ENCODE data around the gene TRPM7. TPM values are rescaled to one million over a fixed set of nuclear protein-coding genes. Genes with fewer than 3 reads are reported as not detected.
"Not testable (repeated sequence)": the region's sequence is repeated elsewhere in the genome, so short reads cannot be mapped to it uniquely, and the experiment has no call there.

TRPM7 gene
- polyA plus RNA-seq, 2 donors: 4.9 to 6.1 TPM

DNA sequence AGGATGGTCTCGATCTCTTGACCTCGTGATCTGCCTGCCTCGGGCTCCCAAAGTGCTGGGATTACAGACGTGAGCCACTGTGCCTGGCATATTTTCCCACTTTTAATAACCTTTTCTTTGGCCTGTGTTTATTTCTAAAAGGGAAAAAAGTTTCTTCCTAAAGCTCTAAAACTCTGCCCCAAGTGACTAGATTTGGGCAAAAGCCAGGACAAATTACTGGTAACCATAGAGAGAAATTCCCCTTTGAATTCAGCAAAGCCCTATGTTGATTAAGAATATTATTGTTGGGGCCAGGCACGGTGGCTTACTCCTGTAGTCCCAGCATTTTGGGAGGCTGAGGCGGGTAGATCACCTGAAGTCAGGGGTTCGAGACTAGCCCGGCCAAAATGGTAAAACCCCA is 11.5 kb upstream of the TRPM7 start:
- 50 to 59% methylated on average over 8 of the region's 8 CpGs for WGBS, 2 donors
- no peak overlapping the region for H3K4me3 ChIP-seq (ENCODE audit: low read depth in 1 of 2, low read length in 2 of 2)
- H3K27ac ChIP-seq (ENCODE audit: low read depth in 2 of 2, low read length in 1 of 2): no peak overlapping the region
- no peaks in the 10 kb centered on the region for H3K9me3 ChIP-seq (ENCODE audit: control insufficient read depth in 2 of 2, insufficient read depth in 1 of 2, low read depth in 1 of 2, low read length in 1 of 2)
- H3K4me1 ChIP-seq (ENCODE audit: control insufficient read depth in 2 of 2, insufficient read depth in 2 of 2, low read length in 1 of 2): no peaks in the 10 kb centered on the region
- H3K27me3 ChIP-seq (ENCODE audit: control insufficient read depth in 1 of 2, insufficient read depth in 2 of 2, low read length in 2 of 2): no peaks in the 10 kb centered on the region
- no peaks in the 10 kb centered on the region for H3K36me3 ChIP-seq (ENCODE audit: control insufficient read depth in 2 of 2, insufficient read depth in 2 of 2, low read length in 1 of 2)

DNA sequence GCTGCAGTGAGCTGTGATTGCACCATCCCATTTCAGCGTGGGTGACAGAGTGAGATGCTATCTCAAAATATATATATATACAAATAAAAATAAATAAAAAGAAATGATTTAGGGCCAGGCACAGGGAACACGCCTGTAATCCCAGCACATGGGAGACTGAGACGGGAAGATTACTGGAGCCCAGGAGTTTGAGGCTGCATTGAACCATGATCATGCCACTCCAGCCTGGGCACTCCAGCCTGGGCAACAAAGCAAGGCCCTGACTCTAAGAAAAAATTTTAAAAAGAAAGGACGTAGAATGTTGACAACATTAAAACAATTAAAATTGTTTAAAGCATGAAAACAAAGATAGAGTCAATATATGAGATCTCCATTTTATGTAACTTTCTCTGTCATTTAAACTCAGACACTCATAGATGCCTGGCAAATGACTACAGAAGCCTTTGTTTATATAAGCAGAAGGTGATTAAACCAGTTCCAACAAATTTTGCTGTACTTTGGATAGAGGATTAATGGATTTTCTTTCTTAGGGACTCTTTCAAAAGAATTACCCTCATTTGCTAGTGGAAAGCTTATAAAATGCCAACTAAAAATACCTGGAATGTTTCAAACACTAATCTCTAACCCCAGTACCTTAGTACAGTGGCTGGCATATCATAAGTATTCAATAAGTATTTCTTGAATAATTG is 10.7 kb upstream of the TRPM7 start:
- Histone ChIP-seq H3K4me3 (ENCODE audit: low read depth in 1 of 2, low read length in 2 of 2) (no peak overlapping the region), H3K9me3 (ENCODE audit: control insufficient read depth in 2 of 2, insufficient read depth in 1 of 2, low read depth in 1 of 2, low read length in 1 of 2) (no peaks in the 10 kb centered on the region), H3K4me1 (ENCODE audit: control insufficient read depth in 2 of 2, insufficient read depth in 2 of 2, low read length in 1 of 2) (no peaks in the 10 kb centered on the region), H3K36me3 (ENCODE audit: control insufficient read depth in 2 of 2, insufficient read depth in 2 of 2, low read length in 1 of 2) (no peaks in the 10 kb centered on the region), H3K27me3 (ENCODE audit: control insufficient read depth in 1 of 2, insufficient read depth in 2 of 2, low read length in 2 of 2) (no peaks in the 10 kb centered on the region), H3K27ac (ENCODE audit: low read depth in 2 of 2, low read length in 1 of 2) (no peak overlapping the region)
- WGBS, 2 donors: 54 to 70% methylated on average over 4 of the region's 4 CpGs

DNA sequence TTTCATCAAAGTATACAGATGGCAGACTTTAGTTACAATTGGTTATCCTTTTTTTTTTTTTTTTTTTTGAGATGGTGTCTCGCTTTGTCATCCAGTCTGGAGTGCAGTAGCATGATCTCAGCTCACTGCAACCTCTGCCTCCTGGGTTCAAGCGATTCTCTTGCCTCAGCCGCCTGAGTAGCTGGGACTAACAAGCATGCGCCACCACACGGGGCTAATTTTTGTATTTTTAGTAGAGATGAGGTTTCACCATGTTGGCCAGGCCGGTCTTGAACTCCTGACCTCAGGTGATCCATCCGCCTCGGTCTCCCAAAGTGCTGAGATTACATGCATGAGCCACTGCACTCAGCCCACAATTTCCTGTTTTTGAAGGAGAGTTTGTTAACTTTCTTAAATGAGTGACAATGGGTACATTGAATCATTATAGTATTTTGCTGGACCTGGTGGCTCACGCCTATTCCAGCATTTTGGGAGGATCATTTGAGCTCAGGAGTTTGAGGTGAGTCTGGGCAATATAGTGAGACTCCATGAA is 8.1 kb upstream of the TRPM7 start:
- H3K27me3 ChIP-seq (ENCODE audit: control insufficient read depth in 1 of 2, insufficient read depth in 2 of 2, low read length in 2 of 2); H3K27ac ChIP-seq (ENCODE audit: low read depth in 2 of 2, low read length in 1 of 2); H3K4me1 ChIP-seq (ENCODE audit: control insufficient read depth in 2 of 2, insufficient read depth in 2 of 2, low read length in 1 of 2); H3K4me3 ChIP-seq (ENCODE audit: low read depth in 1 of 2, low read length in 2 of 2); H3K36me3 ChIP-seq (ENCODE audit: control insufficient read depth in 2 of 2, insufficient read depth in 2 of 2, low read length in 1 of 2); H3K9me3 ChIP-seq (ENCODE audit: control insufficient read depth in 2 of 2, insufficient read depth in 1 of 2, low read depth in 1 of 2, low read length in 1 of 2): not testable (repeated sequence)
- WGBS, 2 donors: 91% methylated on average over 9 of the region's 9 CpGs

DNA sequence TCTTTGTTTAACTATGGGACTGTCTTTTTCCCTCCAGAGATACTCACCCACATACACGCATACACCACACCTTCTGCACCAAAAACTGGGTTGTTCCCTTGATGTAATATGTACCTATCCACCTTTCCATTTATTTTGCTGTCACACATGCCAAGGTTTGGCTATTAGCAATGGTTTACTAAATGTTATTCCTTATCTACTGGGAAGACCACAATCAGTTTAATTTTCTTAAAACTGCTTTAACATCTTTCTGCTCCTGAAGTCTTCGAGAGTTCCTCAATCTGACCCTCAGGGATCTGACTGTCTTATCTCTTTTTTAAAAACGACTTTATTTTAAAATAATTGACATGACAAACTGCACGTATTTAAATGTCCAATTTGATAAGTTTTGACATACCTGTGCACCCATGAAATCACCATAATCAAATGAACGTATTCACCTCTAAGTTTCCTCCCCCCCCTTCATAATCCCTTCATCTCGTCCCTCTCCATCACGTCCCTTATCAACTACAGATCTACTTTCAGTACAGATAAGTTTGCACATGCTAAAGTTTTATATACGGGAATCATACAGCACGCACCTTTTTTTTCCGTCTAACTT is 805 bp upstream of the TRPM7 start:
- Histone ChIP-seq H3K36me3 (ENCODE audit: control insufficient read depth in 2 of 2, insufficient read depth in 2 of 2, low read length in 1 of 2) (no peaks in the 10 kb centered on the region), H3K4me1 (ENCODE audit: control insufficient read depth in 2 of 2, insufficient read depth in 2 of 2, low read length in 1 of 2) (no peaks in the 10 kb centered on the region), H3K4me3 (ENCODE audit: low read depth in 1 of 2, low read length in 2 of 2) (peak overlapping the region; percentile 70 to 73), H3K27me3 (ENCODE audit: control insufficient read depth in 1 of 2, insufficient read depth in 2 of 2, low read length in 2 of 2) (no peaks in the 10 kb centered on the region), H3K27ac (ENCODE audit: low read depth in 2 of 2, low read length in 1 of 2) (peak overlapping the region; percentile 87 to 97), H3K9me3 (ENCODE audit: control insufficient read depth in 2 of 2, insufficient read depth in 1 of 2, low read depth in 1 of 2, low read length in 1 of 2) (no peaks in the 10 kb centered on the region)
- WGBS, 2 donors: 43% methylated on average over 10 of the region's 10 CpGs

DNA sequence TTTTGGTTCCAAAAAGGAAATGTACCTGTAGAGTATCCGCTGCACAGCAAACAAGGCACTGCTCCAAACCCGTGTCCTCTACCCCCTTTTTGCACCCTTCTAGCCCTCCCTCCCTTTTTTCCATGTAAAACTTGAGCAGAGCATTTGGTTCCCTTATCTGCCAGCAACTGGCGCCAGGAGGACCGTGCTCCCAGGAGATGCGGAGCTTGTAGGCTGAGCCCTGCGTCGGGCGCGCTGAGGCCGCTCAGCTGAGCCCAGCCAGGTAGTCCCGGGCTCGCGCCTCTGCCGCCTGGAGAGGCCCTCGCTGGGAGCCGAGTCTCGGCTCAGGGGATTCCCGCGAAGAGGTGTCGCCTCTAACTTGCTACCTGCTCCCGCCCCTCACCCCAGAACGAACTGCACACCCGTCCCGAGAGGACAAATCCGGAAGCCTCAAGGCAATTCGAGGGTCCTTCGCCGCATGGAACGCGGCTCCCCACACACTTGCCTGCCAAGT is 575 bp downstream of the TRPM7 start:
- no peaks in the 10 kb centered on the region for H3K4me1 ChIP-seq (ENCODE audit: control insufficient read depth in 2 of 2, insufficient read depth in 2 of 2, low read length in 1 of 2)
- WGBS, 2 donors: 0 to 1% methylated on average over 30 of the region's 30 CpGs
- H3K36me3 ChIP-seq (ENCODE audit: control insufficient read depth in 2 of 2, insufficient read depth in 2 of 2, low read length in 1 of 2): no peaks in the 10 kb centered on the region
- no peaks in the 10 kb centered on the region for H3K9me3 ChIP-seq (ENCODE audit: control insufficient read depth in 2 of 2, insufficient read depth in 1 of 2, low read depth in 1 of 2, low read length in 1 of 2)
- peak overlapping the region; percentile 87 to 97 for H3K27ac ChIP-seq (ENCODE audit: low read depth in 2 of 2, low read length in 1 of 2)
- peak overlapping the region; percentile 70 to 73 for H3K4me3 ChIP-seq (ENCODE audit: low read depth in 1 of 2, low read length in 2 of 2)
- H3K27me3 ChIP-seq (ENCODE audit: control insufficient read depth in 1 of 2, insufficient read depth in 2 of 2, low read length in 2 of 2): no peaks in the 10 kb centered on the region

DNA sequence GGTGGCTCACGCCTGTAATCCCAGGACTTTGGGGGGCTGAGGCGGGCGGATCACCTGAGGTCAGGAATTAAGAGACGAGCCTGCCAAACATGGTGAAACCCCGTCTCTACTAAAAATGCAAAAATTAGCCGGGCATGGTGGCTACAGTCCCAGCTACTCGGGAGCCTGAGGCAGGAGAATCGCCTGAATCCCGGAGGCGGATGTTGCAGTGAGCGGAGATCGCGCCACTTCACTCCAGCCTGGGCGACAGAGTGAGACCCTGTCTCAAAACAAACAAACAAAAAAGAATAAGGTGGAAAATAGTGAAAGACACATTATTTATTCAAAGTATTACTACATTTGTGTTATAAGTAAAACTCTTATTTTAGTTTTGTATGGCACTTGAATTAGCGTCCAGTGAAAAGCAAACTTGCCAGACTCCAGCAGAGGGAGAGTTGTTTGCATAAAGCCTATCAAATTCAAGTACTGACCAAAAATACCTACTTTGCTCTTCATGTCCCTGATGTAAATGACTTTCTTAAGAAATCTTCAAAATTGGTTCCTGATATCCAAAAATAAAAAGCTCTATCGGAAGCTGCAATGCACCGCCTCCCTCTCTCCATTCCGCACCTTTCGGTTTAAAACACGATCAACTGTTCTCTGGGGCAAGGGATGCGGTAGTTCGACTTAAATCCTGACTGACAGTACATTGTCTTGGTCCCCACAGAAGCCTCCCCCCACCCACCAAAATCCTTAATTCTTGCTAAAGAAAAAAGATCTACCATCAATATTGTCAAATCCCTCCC is 1.2 kb downstream of the TRPM7 start:
- 35 to 42% methylated on average over 22 of the region's 22 CpGs for whole genome bisulfite sequencing, 2 donors
- H3K27me3 ChIP-seq (ENCODE audit: control insufficient read depth in 1 of 2, insufficient read depth in 2 of 2, low read length in 2 of 2): no peaks in the 10 kb centered on the region
- no peaks in the 10 kb centered on the region for H3K36me3 ChIP-seq (ENCODE audit: control insufficient read depth in 2 of 2, insufficient read depth in 2 of 2, low read length in 1 of 2)
- no peaks in the 10 kb centered on the region for H3K9me3 ChIP-seq (ENCODE audit: control insufficient read depth in 2 of 2, insufficient read depth in 1 of 2, low read depth in 1 of 2, low read length in 1 of 2)
- peak overlapping the region; percentile 87 to 97 for H3K27ac ChIP-seq (ENCODE audit: low read depth in 2 of 2, low read length in 1 of 2)
- peak overlapping the region; percentile 70 to 73 for H3K4me3 ChIP-seq (ENCODE audit: low read depth in 1 of 2, low read length in 2 of 2)
- H3K4me1 ChIP-seq (ENCODE audit: control insufficient read depth in 2 of 2, insufficient read depth in 2 of 2, low read length in 1 of 2): no peaks in the 10 kb centered on the region

DNA sequence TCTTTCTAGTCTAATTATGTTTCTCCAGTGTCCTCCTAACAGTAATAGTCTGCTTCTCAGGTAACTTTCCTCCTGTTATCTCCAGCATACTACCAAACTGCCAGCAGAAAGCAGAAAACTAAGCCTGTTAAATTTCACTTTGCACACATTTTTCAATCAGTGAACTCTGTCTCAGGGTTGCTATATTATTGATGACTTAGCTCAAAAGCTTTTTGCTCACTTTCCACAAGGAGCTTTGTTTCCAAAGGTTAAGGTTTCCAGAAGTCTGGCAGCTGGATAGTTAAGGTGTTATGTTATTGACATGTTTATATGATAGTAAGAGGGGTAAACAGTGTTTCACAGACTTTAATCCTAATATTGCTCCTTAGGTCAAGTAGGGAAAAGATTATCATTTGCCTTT is 5.1 kb downstream of the TRPM7 start:
- no peaks in the 10 kb centered on the region for H3K4me1 ChIP-seq (ENCODE audit: control insufficient read depth in 2 of 2, insufficient read depth in 2 of 2, low read length in 1 of 2)
- H3K4me3 ChIP-seq (ENCODE audit: low read depth in 1 of 2, low read length in 2 of 2): no peak overlapping the region
- no peak overlapping the region for H3K27ac ChIP-seq (ENCODE audit: low read depth in 2 of 2, low read length in 1 of 2)
- no peaks in the 10 kb centered on the region for H3K36me3 ChIP-seq (ENCODE audit: control insufficient read depth in 2 of 2, insufficient read depth in 2 of 2, low read length in 1 of 2)
- H3K27me3 ChIP-seq (ENCODE audit: control insufficient read depth in 1 of 2, insufficient read depth in 2 of 2, low read length in 2 of 2): no peaks in the 10 kb centered on the region
- H3K9me3 ChIP-seq (ENCODE audit: control insufficient read depth in 2 of 2, insufficient read depth in 1 of 2, low read depth in 1 of 2, low read length in 1 of 2): no peaks in the 10 kb centered on the region

DNA sequence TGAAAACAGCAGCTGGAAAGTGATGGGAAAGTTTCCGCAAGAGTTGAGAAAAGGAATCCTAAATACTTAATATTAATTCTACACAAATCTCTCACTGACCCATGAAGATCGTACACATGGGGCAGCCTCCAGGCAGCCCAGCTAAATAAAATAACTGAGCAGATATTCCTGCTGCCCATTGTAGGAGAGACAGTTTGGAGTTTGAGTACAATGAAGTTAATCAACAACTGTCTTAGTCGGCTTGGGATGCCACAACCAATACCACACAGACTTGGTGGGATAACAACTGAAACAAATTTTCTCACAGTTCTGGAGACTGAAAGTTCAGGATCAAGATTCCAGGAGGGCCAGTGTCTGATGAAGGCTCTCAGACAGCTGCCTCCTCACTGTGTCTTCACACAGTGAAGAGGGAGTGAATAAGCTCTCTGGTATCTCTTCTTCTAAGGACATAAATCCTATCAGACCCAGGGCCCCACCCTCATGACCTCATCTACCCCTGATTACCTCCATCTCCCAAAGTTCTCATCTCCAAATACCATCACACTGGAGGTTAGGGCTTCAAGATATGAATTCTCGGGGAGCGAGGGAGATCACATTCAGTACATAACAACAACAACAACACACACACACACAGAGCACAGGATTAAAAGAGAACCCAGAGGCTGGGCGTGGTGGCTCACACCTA is 9.7 kb downstream of the TRPM7 start:
- Histone ChIP-seq H3K36me3 (ENCODE audit: control insufficient read depth in 2 of 2, insufficient read depth in 2 of 2, low read length in 1 of 2) (no peaks in the 10 kb centered on the region), H3K4me1 (ENCODE audit: control insufficient read depth in 2 of 2, insufficient read depth in 2 of 2, low read length in 1 of 2) (no peaks in the 10 kb centered on the region), H3K4me3 (ENCODE audit: low read depth in 1 of 2, low read length in 2 of 2) (no peak overlapping the region), H3K9me3 (ENCODE audit: control insufficient read depth in 2 of 2, insufficient read depth in 1 of 2, low read depth in 1 of 2, low read length in 1 of 2) (no peaks in the 10 kb centered on the region), H3K27ac (ENCODE audit: low read depth in 2 of 2, low read length in 1 of 2) (no peak overlapping the region), H3K27me3 (ENCODE audit: control insufficient read depth in 1 of 2, insufficient read depth in 2 of 2, low read length in 2 of 2) (no peaks in the 10 kb centered on the region)
- WGBS, 2 donors: 77 to 78% methylated on average over 6 of the region's 6 CpGs

DNA sequence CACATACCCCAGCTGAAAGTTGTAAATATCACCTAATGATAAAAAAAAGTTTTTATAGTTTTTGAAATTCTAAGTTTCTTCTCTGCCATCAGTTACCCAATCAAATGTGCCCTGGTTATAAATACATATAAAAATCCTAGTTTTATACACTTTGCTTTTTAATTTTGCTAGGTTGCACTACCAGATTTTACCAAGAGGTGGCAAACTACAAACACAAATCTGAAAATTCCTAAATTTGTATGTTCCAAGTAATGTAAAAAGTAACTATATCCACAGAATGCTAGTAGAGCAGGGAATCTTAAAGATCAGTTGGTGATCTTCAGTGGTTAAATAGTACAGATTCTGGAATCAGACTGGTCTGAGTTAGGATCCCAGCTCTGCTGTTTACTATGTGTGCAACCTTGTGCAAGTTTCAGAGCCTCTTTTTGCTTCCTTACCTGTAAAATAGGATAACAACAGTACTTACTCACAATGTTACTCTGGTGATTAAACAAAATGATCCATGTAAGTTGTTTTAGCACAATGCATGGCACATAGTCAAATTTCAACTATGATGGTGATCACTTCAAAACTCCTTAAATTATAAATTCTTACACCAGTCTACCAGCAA is 11.0 kb downstream of the TRPM7 start:
- Histone ChIP-seq H3K27ac (ENCODE audit: low read depth in 2 of 2, low read length in 1 of 2) (no peak overlapping the region), H3K36me3 (ENCODE audit: control insufficient read depth in 2 of 2, insufficient read depth in 2 of 2, low read length in 1 of 2) (no peaks in the 10 kb centered on the region), H3K27me3 (ENCODE audit: control insufficient read depth in 1 of 2, insufficient read depth in 2 of 2, low read length in 2 of 2) (no peaks in the 10 kb centered on the region), H3K4me1 (ENCODE audit: control insufficient read depth in 2 of 2, insufficient read depth in 2 of 2, low read length in 1 of 2) (no peaks in the 10 kb centered on the region), H3K4me3 (ENCODE audit: low read depth in 1 of 2, low read length in 2 of 2) (no peak overlapping the region), H3K9me3 (ENCODE audit: control insufficient read depth in 2 of 2, insufficient read depth in 1 of 2, low read depth in 1 of 2, low read length in 1 of 2) (no peaks in the 10 kb centered on the region)
